Measurements from ENCODE around the gene UTP18.
"Not testable (repeated sequence)": the region's sequence is repeated elsewhere in the genome, so short reads cannot be mapped to it uniquely, and the experiment has no call there.

The UTP18 gene

GRCh38 chr17:51259564-51260236 is 646 bp upstream of the UTP18 start, which contains the start of gene MBTD1:
Gene MBTD1 (minus strand): TSS chr17:51260049. CDS start chr17:51225161, 34,888 bp downstream.
- peak; percentile 96 for DNase-seq (ENCODE audit: low spot score)

GRCh38 chr17:51261024-51261963 is 948 bp downstream of the UTP18 start:
- DNase-seq (ENCODE audit: low spot score) = peak; percentile 7

GRCh38 chr17:51263006-51263405 is 2.7 kb downstream of the UTP18 start:
- peak; percentile 7 for DNase-seq (ENCODE audit: low spot score)

GRCh38 chr17:51264466-51264865 is 4.1 kb downstream of the UTP18 start:
- DNase-seq (ENCODE audit: low spot score) = not testable (repeated sequence)

DNA sequence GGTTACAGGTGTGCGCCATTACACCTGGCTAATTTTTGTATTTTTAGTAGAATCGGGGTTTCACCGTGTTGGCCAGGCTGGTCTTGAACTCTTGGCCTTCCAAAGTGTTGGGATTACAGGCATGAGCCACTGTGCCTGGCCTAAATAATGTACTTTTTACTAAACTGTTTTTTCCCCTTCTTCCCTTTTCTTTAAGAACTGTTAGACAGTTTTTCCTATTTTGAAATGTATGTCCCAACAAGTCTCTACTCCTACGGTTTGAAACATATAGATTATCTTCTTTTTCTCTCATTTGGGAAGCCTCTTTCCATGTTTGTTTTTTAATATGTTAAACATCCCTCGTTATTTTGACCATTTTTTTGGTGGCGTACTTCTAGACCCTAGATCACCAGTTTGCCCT is 9.6 kb downstream of the UTP18 start:
- no peak for DNase-seq (ENCODE audit: low spot score)

DNA sequence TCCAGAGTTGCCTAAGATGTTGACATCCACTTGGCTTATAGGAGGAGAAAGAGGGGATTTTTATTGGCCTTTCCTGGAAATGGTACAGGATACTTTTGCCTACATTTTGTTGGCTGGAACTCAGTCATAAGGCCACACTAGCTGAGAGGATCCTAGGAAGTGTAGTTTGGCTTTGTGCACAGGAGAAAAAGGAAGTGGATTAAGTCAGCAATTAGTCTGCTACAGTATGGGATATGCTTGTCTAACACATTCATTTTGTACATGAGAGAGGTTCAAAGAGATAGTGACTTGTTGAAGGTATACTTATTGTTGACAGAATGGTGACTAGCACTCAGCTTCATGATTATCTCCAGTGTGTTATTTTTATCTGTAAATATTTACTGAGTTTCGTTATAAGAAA is 10.3 kb downstream of the UTP18 start:
- DNase-seq (ENCODE audit: low spot score) = no peak

DNA sequence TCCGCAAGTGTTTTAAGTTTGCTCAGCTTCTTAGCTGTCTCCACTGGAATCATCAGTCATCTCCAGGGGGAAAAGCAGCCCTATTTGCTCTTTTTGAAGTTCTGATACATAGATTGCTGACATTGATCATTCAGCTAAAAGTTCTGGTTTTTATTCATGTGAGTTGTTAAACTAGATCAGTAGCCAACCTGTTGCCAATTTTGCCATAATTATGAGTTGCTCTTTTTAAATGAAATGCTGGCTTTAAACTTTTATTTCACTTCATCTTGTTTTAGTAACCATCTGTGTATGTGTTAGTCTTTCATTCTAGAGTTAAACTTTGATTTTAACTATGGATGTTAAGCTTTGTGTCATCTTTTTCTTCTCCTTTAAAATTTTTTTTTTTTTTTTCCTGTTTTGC is 12.5 kb downstream of the UTP18 start:
- DNase-seq (ENCODE audit: low spot score) = no peak

- peak; percentile 60 for DNase-seq (ENCODE audit: low spot score)
Observed at GRCh38 chr17:51275381-51275780, 15.0 kb downstream of the UTP18 start.

DNA sequence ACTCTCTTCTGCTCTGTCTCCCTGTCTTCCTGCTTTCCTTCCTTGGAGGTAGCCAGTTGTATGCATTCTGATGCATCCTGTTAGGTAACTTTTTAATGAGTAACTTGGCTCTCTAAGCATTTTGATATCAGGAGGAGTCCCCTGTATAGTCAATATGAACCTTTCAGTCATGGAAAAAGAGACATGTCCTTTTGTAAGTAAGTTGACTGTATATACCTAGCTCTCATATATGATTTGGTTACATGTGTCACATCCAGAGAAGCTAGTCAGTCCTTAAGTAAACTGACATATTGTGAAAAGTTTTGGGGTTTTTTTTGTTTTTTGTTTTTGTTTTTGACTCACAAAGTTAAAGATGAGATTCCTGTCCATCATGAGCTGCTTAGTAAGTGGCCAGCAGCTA is 18.8 kb downstream of the UTP18 start:
- no peak for DNase-seq (ENCODE audit: low spot score)

GRCh38 chr17:51287412-51287811 is 27.1 kb downstream of the UTP18 start:
- DNase-seq (ENCODE audit: low spot score) = no peak

DNA sequence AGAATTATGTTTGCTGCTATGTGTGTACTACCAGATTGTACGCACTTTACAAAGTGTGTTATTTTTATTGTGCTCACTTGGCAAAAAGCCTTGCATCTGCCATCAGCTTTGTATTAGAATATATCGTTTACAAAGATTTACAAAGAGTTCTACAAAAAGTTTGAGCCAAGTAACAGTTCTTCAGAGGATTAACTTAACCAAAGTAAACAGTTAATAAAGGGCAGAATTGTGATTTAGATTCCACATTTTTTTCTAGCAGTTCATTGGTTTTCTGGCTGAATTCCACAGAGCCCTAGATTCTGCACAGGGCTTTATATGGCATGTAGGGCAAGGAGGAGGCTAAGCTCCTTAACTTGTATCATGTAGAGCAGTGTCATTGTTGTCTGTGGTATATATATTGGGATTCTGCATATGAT is 29.4 kb downstream of the UTP18 start:
- no peak for DNase-seq (ENCODE audit: low spot score)

DNA sequence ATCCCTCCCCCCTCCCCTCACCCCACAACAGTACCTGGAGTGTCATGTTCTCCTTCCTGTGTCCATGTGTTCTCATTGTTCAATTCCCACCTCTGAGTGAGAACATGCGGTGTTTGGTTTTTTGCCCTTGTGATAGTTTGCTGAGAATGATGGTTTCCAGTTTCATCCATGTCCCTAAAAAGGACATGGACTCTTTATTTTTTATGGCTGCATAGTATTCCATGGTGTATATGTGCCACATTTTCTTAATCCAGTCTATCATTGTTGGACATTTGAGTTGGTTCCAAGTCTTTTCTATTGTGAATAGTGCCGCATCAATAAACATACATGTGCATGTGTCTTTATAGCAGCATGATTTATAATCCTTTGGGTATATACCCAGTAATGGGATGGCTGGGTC is 34.0 kb downstream of the UTP18 start:
- not testable (repeated sequence) for DNase-seq (ENCODE audit: low spot score)

DNA sequence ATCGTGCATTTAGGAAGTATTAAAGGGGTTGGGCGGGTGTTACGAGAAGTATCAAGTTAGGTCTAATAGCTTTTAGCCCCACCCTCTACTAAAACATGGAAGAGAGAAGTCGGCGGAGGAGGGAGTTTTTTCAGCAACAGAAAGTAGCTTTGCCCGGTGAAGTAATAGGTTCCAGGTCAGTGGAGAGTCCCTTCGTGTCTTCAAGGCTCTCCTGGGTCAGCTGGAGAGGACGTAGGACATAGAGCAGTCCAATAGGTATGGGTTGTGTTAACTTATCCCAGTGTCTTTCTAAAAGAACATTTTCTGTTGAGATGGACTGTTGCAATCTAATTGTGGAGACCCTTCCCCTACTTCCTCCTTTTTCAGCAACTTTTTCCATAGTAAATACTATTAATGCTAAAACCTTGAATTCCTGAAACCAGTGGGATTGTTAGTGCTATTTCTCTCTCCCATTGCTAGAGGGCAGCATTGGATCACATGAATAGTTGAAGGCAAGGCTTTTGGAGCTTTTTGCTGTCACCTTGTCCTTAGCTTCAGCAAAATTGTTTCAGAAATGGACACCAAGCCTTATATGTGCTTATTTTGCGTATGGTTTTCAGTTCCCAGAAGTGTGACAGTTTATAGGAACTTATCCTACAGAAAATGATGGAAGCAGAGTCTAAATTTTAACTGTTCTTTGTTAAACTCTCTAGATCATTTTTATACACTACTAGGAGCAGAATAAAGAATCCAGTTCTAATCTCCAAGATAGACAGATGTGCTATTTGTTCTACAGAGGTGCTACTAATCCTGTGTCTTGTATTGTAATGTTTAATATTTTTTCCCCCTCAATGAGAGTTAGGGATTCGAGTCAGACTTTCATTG is 38.4 kb downstream of the UTP18 start:
- peak; percentile 67 for DNase-seq (ENCODE audit: low spot score)

- no peak for DNase-seq (ENCODE audit: low spot score)
Observed at GRCh38 chr17:51299859-51300258, 39.5 kb downstream of the UTP18 start.

- no peak for DNase-seq (ENCODE audit: low spot score)
Observed at GRCh38 chr17:51305182-51305581, 44.8 kb downstream of the UTP18 start.

DNA sequence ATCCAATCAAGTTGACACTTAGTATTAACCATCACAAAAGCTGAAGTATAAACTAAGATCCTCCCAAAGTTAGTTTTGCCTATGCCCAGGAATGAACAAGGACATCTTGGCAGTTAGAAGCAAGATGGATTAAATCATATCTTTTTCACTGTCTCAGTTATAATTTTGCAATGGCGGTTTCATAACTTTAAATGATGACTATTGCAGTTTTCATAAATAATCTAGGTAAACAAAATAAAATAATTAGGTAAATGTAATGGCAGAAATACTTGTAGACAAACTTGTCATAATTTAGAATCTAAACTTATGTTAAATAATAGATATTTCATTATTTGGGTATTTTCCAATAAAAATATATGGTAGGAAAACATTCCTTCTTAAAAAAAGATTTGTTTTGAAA is 51.7 kb downstream of the UTP18 start:
- DNase-seq (ENCODE audit: low spot score) = not testable (repeated sequence)

GRCh38 chr17:51319186-51319585 is 58.8 kb downstream of the UTP18 start:
- DNase-seq (ENCODE audit: low spot score) = no peak

DNA sequence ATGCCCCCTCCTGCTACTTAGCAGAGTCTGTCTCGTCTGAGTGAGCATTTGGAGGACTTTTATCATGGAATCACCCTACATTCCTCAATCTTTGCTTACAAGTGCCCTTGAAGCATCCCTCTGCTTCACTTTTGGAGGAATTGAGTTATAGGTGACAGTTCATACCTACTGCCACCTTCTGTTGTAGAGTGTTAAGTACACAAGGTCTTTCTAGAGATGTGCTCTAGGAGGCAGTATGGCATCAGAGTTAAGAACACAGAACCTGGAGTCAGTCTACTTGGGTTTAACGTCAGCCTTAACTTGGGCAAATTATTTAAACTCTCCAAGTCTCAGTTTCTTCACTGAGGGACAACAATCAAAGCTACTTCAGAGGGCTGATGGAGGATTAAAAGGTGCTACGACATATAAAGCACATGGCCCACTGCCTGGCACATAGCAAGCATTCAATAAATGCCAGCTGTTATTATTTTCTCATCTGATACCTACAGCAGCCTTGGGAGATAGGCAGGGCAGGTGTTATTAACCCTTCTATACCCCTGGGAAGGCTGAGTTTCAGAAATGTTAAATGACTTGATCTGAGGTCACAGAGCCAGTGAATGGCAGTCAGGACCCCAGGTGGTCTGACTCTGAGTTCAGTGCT is 62.2 kb downstream of the UTP18 start:
- no peak for DNase-seq (ENCODE audit: low spot score)

- no peak for DNase-seq (ENCODE audit: low spot score)
Observed at GRCh38 chr17:51325471-51325870, 65.1 kb downstream of the UTP18 start.

- not testable (repeated sequence) for DNase-seq (ENCODE audit: low spot score)
Observed at GRCh38 chr17:51330861-51331503, 70.6 kb downstream of the UTP18 start.

DNA sequence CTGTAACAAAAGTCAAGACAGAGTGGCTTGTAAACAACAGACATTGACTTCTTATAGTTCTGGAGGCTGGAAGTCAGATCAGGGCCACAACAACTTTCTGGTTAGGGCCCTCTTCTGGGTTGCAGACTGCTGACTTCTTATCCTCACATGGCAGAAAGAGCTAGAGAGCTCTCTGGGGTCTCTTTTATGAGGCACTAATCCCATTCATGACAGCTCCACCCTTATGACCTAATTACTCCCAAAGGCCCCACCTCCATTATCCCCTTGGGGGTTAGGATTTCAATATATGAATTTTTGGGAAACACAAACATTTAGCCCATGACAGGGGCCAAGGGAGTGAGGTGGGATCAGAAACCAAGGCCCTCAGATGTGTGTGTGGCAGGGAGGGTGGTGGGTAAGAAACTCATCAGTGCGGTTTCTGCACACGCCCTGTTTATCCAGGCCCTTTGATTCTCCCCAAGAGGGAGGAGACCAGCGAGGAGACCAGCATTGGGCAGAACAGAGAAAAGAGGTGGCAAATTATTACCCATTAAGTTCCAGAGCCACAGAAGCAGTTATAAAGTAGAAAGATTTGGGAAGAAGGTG is 74.8 kb downstream of the UTP18 start:
- DNase-seq (ENCODE audit: low spot score) = no peak

All from AG20443 (cell line).